Measurements from ENCODE around the gene UXS1.
A peak's percentile ranks its signal among the peaks of the same experiment; 100 is the strongest.
"Not testable (repeated sequence)": the region's sequence is repeated elsewhere in the genome, so short reads cannot be mapped to it uniquely, and the experiment has no call there.

UXS1 gene

DNA sequence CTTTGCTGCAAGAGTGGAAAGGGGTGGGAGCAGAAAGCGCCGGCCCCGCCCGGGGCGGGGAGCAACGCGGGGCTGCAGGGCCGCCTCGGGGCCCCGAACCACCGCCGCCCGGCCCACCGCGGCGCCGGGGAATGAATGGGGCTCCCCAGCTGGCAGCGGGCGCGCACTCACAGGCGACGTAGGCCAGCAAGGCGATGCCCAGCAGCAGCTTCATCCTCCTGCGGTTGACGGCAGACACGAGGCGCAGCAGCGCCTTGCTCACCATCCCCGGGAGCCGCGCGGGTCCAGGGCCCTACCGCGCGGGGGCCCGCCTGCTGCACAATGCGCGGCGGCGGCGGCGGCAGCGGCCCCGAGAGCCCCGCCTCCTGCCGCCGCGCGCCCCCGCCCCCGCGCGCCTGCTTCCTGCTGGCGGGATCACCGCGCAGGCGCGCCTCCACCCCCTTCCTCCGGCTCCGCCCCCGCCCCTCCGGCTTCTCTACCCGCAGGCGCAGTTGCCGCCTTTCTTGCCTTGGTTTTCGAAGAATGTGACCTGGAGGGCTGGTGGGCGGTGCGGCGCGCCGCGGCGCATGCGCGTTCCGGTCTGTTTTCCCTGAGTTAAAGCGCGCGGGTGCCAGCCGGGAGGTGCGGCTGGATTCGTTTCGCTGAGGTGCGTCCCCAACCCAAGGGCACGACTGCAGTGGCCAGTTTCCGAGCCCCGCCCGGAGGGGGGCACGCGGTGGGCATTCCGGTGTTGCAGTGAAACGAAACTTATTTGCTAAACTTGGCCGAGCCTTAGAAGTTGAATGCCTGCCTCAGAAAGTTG lies at the start of gene UXS1:
UXS1 (minus strand) TSS at position 325 of the 802 bp plus-strand sequence; CDS start at position 265, 60 bp downstream.
- DNase-seq (ENCODE audit: low read depth in 2 of 2), result peak; percentile 97 to 98

- DNase-seq (ENCODE audit: low read depth in 2 of 2), result not testable (repeated sequence)
Observed at GRCh38 chr2:106239491-106239890, 45.4 kb upstream of the UXS1 start.

GRCh38 chr2:106235392-106235791 lies 41.3 kb upstream of the UXS1 start:
- DNase-seq (ENCODE audit: low read depth in 2 of 2), result not testable (repeated sequence)

- DNase-seq (ENCODE audit: low read depth in 2 of 2), result no peak
Observed at GRCh38 chr2:106233350-106233706, 39.2 kb upstream of the UXS1 start.

DNA sequence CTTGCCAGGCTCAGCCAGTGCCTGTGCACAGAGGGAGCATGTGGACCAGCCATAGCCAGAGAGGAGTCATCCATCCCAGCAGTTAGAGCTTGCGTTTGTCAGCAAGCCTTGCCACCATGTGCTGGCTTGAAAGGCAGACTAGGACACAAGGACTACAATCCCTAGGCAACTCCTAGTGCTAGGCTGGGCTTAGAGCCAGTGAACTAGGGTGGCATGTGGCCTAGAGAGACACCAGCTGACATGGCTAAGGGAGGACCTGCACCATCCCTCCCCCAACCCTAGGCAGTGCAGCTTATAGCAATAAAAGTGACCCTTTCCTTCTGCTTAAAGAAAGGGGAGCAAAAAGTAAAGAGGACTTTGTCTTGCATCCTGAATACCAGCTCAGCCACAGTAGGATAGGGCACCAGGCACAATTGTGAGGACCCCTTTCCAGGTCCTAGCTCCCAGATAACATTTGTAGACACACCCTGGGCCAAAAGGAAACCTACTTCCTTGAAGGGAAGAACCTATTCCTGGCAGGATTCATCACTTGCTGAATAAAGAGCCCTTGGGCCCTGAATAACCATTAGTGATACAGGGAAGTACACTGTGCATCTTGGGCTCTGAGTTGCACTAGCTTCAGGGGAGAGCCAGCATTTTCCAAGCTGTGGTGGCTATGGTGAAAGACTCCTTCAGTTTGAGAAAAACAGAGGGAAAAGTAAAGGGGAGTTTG lies 38.7 kb upstream of the UXS1 start:
- no peak for DNase-seq (ENCODE audit: low read depth in 2 of 2)

DNA sequence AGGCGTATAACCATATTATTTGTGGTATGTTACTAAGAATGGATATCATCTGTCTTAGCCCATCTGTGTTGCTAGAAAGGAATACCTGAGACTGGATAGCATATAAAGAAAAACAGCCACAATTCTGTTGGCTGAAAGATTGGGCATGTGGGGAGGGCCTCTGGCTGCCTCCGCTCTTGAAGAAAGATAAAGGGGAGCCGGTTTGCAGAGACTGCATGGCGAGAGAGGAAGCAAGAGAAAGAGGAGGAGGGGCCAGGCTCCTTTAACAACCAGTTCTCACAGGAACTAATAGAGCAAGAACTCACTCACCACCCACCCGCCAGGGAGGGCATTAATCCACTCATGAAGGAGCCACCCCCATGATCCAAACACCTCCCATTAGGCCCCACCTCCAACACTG lies 29.2 kb upstream of the UXS1 start:
- no peak for DNase-seq (ENCODE audit: low read depth in 2 of 2)

DNA sequence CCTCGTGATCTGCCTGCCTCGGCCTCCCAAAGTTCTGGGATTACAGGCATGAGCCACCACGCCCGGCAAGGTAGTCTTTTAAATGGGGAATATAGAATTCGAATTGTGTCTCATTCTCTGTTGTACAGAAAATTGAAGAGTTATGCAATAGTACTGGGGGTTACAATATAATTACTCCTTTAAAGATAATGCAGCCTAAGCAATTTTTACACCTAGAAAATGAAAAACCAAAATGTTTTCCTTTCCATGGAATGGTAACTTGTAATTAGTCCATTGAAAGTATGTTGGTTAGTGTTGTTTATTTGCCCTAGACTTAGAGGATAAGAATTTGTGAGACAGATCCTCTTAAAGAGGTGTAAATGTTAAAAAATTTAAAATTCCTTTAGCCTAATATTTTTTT lies 28.0 kb upstream of the UXS1 start:
- not testable (repeated sequence) for DNase-seq (ENCODE audit: low read depth in 2 of 2)

- DNase-seq (ENCODE audit: low read depth in 2 of 2), result no peak
Observed at GRCh38 chr2:106219813-106220212, 25.7 kb upstream of the UXS1 start.

DNA sequence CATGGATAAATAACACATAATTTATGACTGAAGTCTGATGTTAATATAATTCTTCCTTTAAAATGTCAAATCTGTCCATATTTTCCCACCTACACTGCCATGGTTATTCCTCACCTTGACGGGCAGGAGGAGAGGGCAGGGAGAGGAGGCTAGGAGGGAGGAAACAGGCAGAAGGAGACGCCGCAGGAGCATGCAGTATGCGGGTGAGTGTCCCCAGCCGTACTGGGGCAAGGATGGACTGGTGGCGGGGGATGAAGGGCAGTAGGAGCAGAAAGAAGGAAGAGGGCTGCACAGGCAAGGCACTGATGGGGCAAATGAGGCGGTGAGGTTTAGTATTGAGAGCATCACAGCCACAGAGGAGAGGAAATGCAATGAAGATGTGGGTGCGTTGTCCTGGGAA lies 25.1 kb upstream of the UXS1 start:
- not testable (repeated sequence) for DNase-seq (ENCODE audit: low read depth in 2 of 2)

DNA sequence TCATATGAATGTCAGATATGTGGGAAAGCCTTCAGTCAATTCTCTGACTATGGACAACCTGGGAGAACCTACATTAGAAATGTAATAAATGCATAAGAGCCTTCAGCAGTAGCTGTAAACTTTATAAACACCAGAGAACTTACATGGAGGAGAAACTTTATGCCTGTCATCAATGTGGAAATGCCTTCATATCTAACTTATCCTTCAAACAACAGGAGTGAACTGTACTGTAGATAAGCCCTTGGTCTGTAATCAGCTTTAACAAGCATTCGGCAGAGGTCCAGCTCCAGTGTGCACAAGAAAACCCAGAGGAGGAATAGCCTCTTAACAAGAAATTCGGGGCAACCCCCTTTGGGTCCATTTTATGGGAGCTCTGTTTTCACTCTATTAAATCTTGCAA lies 14.8 kb upstream of the UXS1 start:
- no peak for DNase-seq (ENCODE audit: low read depth in 2 of 2)

DNA sequence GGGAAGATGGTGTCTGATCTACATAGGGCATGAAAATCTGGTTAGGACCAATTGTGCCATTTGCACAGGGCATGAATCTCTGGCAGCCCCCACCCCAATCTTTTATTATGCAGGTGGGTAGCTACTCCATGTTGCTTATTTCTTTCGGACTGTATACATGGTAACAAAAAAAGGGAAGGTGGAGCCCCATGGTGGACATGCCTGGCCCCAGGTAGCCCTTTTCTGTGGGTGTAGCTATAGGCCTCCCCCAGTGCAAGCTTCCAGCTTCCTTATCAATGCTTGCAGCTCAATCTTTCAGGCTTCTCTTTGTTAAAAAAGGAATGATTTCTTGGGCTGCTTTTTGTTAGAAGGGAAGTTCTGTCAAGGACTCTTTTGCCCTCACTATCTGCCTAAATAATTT lies 14.3 kb upstream of the UXS1 start:
- DNase-seq (ENCODE audit: low read depth in 2 of 2), result no peak

GRCh38 chr2:106207246-106207645 lies 13.1 kb upstream of the UXS1 start:
- DNase-seq (ENCODE audit: low read depth in 2 of 2), result no peak

- no peak for DNase-seq (ENCODE audit: low read depth in 2 of 2)
Observed at GRCh38 chr2:106205488-106205887, 11.4 kb upstream of the UXS1 start.

GRCh38 chr2:106204551-106204950 lies 10.4 kb upstream of the UXS1 start:
- not testable (repeated sequence) for DNase-seq (ENCODE audit: low read depth in 2 of 2)

DNA sequence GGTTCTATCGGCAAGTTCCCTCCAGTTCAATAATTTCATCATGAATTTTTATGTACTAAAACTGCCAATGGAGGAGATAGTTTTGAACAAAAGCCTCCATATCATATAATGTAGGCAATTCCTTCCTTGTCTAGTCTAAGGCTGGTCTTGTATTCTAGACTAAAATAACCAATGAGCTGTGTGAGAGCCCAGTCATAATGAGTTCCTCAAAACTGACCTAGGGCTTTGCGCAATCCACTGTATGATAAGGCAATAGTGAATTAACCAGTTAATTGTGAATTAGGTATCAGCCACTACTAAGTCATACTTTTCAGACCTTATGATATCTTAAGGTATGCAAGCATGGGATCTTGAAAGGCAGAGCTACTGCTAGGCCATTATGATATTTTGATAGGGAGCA lies 7.6 kb upstream of the UXS1 start:
- no peak for DNase-seq (ENCODE audit: low read depth in 2 of 2)

GRCh38 chr2:106197878-106198277 lies 3.8 kb upstream of the UXS1 start:
- no peak for DNase-seq (ENCODE audit: low read depth in 2 of 2)

DNA sequence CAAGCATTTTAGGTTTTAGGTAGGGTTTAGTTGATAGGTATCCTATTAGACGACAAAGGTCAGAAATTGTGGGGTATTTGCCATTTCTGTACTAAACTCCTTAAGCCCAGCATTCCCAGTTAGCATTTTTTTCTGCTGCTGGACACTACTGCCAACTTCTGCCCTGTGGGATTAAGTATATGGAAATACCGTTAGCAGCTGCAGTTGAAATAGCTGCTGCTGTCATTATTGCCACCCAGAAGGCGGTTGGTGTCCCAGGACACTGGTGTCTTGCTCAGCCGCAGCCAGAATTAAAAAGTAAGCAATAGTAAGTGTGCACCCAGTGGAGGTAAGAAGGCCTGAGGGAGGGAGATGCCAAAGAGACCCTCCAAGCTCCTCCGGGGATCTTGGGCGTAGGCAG lies 1.9 kb upstream of the UXS1 start:
- no peak for DNase-seq (ENCODE audit: low read depth in 2 of 2)

DNA sequence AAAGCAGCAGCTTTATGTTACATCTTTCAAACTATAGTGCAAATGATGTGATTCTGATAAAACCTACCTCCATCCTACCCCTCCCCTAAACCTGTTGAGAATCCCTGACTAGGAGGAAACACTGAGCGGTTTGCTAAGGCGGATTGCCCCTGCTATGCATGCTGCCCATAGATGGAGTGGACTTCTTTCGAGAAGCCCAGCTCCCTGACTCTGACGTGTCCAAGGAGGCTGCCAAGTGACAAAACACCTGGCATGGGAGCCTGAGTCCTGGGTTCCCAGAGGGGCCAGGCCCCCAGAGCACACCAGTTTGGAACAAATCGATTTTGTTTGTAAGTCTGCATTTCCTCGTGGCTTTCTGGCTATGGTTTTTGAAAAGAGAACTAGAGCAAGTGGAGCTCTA lies 1.4 kb upstream of the UXS1 start:
- DNase-seq (ENCODE audit: low read depth in 2 of 2), result no peak

- DNase-seq (ENCODE audit: low read depth in 2 of 2), result no peak
Observed at GRCh38 chr2:106193690-106193976, 468 bp downstream of the UXS1 start.

GRCh38 chr2:106192752-106193689 lies 1.1 kb downstream of the UXS1 start:
- peak in 1 of 2 donors; percentile 22 for DNase-seq (ENCODE audit: low read depth in 2 of 2)

- DNase-seq (ENCODE audit: low read depth in 2 of 2), result no peak
Observed at GRCh38 chr2:106191511-106192016, 2.5 kb downstream of the UXS1 start.

- DNase-seq (ENCODE audit: low read depth in 2 of 2), result no peak
Observed at GRCh38 chr2:106189764-106190468, 4.2 kb downstream of the UXS1 start.

All from stimulated activated CD4-positive, alpha-beta T cell treated with anti-CD3 and anti-CD28 coated beads, Interleukin-1b, Interleukin-23, amount 100 ng/mL, for 1 hour (primary cell).